H9 (cell line): ENCODE measurements around the gene TACR2. TPM values are rescaled to one million over a fixed set of nuclear protein-coding genes. Genes with fewer than 3 reads are reported as not detected.

ENCODE experiments used
- DNase-seq: peaks from one replicate; pipeline ENCODE4 v3.0.0-alpha.2; 2017
- H2AFZ ChIP-seq: one replicate; pipeline ENCODE4 v1.6.1; 2013; ENCODE audit warnings: mild to moderate bottlenecking, low read length, control low read depth, moderate library complexity
- H2AK5ac ChIP-seq: 2 replicates; pipeline ENCODE4 v1.6.1; 2013; ENCODE audit warnings: low read length, control low read depth, mixed read lengths; ENCODE audit not compliant: insufficient read length
- H2BK120ac ChIP-seq: one replicate; pipeline ENCODE4 v1.6.1; 2013; ENCODE audit warnings: low read depth, mild to moderate bottlenecking, low read length, control low read depth, inconsistent platforms; ENCODE audit not compliant: poor library complexity, severe bottlenecking
- H2BK12ac ChIP-seq: 2 replicates; pipeline ENCODE4 v1.6.1; 2013; ENCODE audit warnings: low read length, control low read depth, mixed read lengths, low read depth; ENCODE audit not compliant: insufficient read length
- H2BK15ac ChIP-seq: 2 replicates; pipeline ENCODE4 v1.6.1; 2013; ENCODE audit warnings: low read depth, low read length, control low read depth
- H2BK20ac ChIP-seq: one replicate; pipeline ENCODE4 v1.6.1; 2013; ENCODE audit warnings: low read depth, mild to moderate bottlenecking, low read length, control low read depth, inconsistent platforms; ENCODE audit not compliant: poor library complexity, severe bottlenecking
- H2BK5ac ChIP-seq: 2 replicates; pipeline ENCODE4 v1.6.1; 2013; ENCODE audit warnings: low read length, control low read depth, mixed read lengths; ENCODE audit not compliant: insufficient read length
- H3K14ac ChIP-seq: 2 replicates; pipeline ENCODE4 v1.6.1; 2013; ENCODE audit warnings: low read length, control low read depth; ENCODE audit not compliant: insufficient read depth
- H3K18ac ChIP-seq: 2 replicates; pipeline ENCODE4 v1.6.1; 2013; ENCODE audit warnings: low read depth, mild to moderate bottlenecking, mixed read lengths, low read length, control low read depth; ENCODE audit not compliant: insufficient read length
- H3K23ac ChIP-seq: 2 replicates; pipeline ENCODE4 v1.6.1; 2013; ENCODE audit warnings: low read length, control low read depth, mixed read lengths, low read depth; ENCODE audit not compliant: insufficient read length
- H3K23me2 ChIP-seq: 2 replicates; pipeline ENCODE4 v1.6.1; 2013; ENCODE audit warnings: low read depth, mild to moderate bottlenecking, mixed read lengths, low read length, control low read depth; ENCODE audit not compliant: insufficient read length, poor library complexity, severe bottlenecking
- H3K27ac ChIP-seq: 2 replicates; pipeline ENCODE4 v1.5.1; 2013; ENCODE audit warnings: low read length, control low read depth, mixed read lengths, low read depth; ENCODE audit not compliant: insufficient read length
- H3K27me3 ChIP-seq: 2 replicates; pipeline ENCODE4 v1.6.1; 2013; ENCODE audit warnings: low read length, control low read depth, inconsistent platforms; ENCODE audit not compliant: insufficient read depth
- H3K4ac ChIP-seq: 2 replicates; pipeline ENCODE4 v1.6.1; 2013; ENCODE audit warnings: low read depth, mild to moderate bottlenecking, control low read depth, inconsistent platforms, low read length, moderate library complexity
- H3K4me1 ChIP-seq: 2 replicates; pipeline ENCODE4 v1.6.1; 2013; ENCODE audit warnings: low read length, control low read depth, inconsistent platforms; ENCODE audit not compliant: insufficient read depth
- H3K4me2 ChIP-seq: 2 replicates; pipeline ENCODE4 v1.6.1; 2013; ENCODE audit warnings: low read length, control low read depth, mixed read lengths; ENCODE audit not compliant: insufficient read length, insufficient read depth
- H3K56ac ChIP-seq: 2 replicates; pipeline ENCODE4 v1.6.1; 2013; ENCODE audit warnings: low read depth, mild to moderate bottlenecking, mixed read lengths, low read length, control low read depth; ENCODE audit not compliant: insufficient read length
- H3K79me1 ChIP-seq: 2 replicates; pipeline ENCODE4 v1.6.1; 2013; ENCODE audit warnings: low read depth, mild to moderate bottlenecking, moderate library complexity, low read length, control low read depth, inconsistent platforms; ENCODE audit not compliant: insufficient read depth, poor library complexity, severe bottlenecking
- H3K79me2 ChIP-seq: 2 replicates; pipeline ENCODE4 v1.6.1; 2013; ENCODE audit warnings: low read length, control low read depth, inconsistent platforms; ENCODE audit not compliant: insufficient read depth
- H3K9ac ChIP-seq: 2 replicates; pipeline ENCODE4 v1.6.1; 2013; ENCODE audit warnings: low read length, control low read depth, mixed read lengths; ENCODE audit not compliant: insufficient read length; ENCODE audit errors: extremely low read depth
- H3K9me3 ChIP-seq: one replicate; pipeline ENCODE4 v1.6.1; 2013; ENCODE audit warnings: low read depth, low read length, inconsistent platforms; ENCODE audit not compliant: control insufficient read depth
- H3T11ph ChIP-seq: one replicate; pipeline ENCODE4 v1.6.1; 2013; ENCODE audit warnings: mild to moderate bottlenecking, low read length, control low read depth, inconsistent platforms
- H4K20me1 ChIP-seq: one replicate; pipeline ENCODE4 v1.6.1; 2013; ENCODE audit not compliant: control insufficient read depth, insufficient read length, insufficient read depth
- H4K5ac ChIP-seq: 2 replicates; pipeline ENCODE4 v1.6.1; 2013; ENCODE audit warnings: low read depth, mild to moderate bottlenecking, mixed read lengths, low read length, control low read depth; ENCODE audit not compliant: insufficient read length
- H4K8ac ChIP-seq: replicated peaks from 2 replicates; pipeline ENCODE4 v1.6.1; 2013; ENCODE audit warnings: low read length, control low read depth, mixed read lengths, low read depth; ENCODE audit not compliant: insufficient read length
- H4K91ac ChIP-seq: 2 replicates; pipeline ENCODE4 v1.6.1; 2013; ENCODE audit warnings: low read depth, mild to moderate bottlenecking, moderate library complexity, mixed read lengths, low read length, control low read depth; ENCODE audit not compliant: insufficient read length
- H3K27ac Mint-ChIP-seq, 3 experiments: 2 replicates in 2 of 3; 3 replicates in 1 of 3; pipeline ENCODE4 v1.8.0; 2020 to 2021; ENCODE audit warnings: mixed read lengths in 3 of 3, mild to moderate bottlenecking in 1 of 3, moderate library complexity in 1 of 3
- H3K27me3 Mint-ChIP-seq: 2 replicates; pipeline ENCODE4 v1.8.0; 2021; ENCODE audit warnings: low read depth, mild to moderate bottlenecking, moderate library complexity, mixed read lengths
- H3K36me3 Mint-ChIP-seq, 3 experiments: 2 replicates in 2 of 3; 3 replicates in 1 of 3; pipeline ENCODE4 v1.8.0; 2020 to 2021; ENCODE audit warnings: low read depth in 3 of 3, mixed read lengths in 3 of 3; ENCODE audit not compliant: insufficient read depth in 1 of 3
- H3K4me1 Mint-ChIP-seq, 2 experiments: 2 replicates each; pipeline ENCODE4 v1.8.0; 2020; ENCODE audit warnings: mixed read lengths in 2 of 2
- H3K4me3 Mint-ChIP-seq, 2 experiments: 2 replicates in 1 of 2; 3 replicates in 1 of 2; pipeline ENCODE4 v1.8.0; 2020 to 2021; ENCODE audit warnings: mild to moderate bottlenecking in 2 of 2, mixed read lengths in 2 of 2, moderate library complexity in 1 of 2
- H3K9me3 Mint-ChIP-seq, 2 experiments: 2 replicates in 1 of 2; 3 replicates in 1 of 2; pipeline ENCODE4 v1.8.0; 2020; ENCODE audit warnings: mild to moderate bottlenecking in 2 of 2, mixed read lengths in 2 of 2, moderate library complexity in 1 of 2
- CTCF ChIP-seq: fragments of 200-600 bp; sonication (generic); conservative IDR thresholded peaks from 3 replicates; pipeline ENCODE4 v1.8.0; 2021; ENCODE audit warnings: antibody characterized with exemption, mild to moderate bottlenecking
- WGBS: extraction: QIAGEN DNeasy Blood & Tissue Kit; methylation state at CpG from one replicate; pipeline ENCODE4 v1.1.7; 2013; ENCODE audit warnings: missing lambda C conversion rate, low lambda C conversion rate, mixed read lengths; ENCODE audit not compliant: insufficient read length; ENCODE audit errors: extremely low coverage; 5-methylcytosine and 5-hydroxymethylcytosine counted together
- total RNA-seq: library from RNA; stranded (reverse); gene quantifications from 2 replicates; pipeline ENCODE4 v1.2.1, GENCODE V29; 2021

TACR2 gene
- total RNA-seq, 1 experiment from 2014 or later = not detected

GRCh38 chr10:69404786-69405185 lies 11.9 kb downstream of the TACR2 start:
- H4K5ac ChIP-seq = no peak overlapping the region
- Mint-ChIP-seq H3K4me1 (peaks cover 26 to 34% of the 10 kb centered on the region in 2 experiments), H3K4me3 (no peak overlapping the region), H3K36me3 (peaks cover 15 to 29% (median 28%) of the 10 kb centered on the region in 3 experiments), H3K27me3 (peaks cover 9% of the 10 kb centered on the region), H3K27ac (no peak overlapping the region; a peak in 1 of 7 replicates), H3K9me3 (no peaks in the 10 kb centered on the region)
- no peaks in the 10 kb centered on the region for H3K79me2 ChIP-seq
- H2BK120ac ChIP-seq = no peak overlapping the region
- H3K18ac ChIP-seq = peak overlapping the region; percentile 30
- H3K27me3 ChIP-seq = no peaks in the 10 kb centered on the region
- no peak overlapping the region for H2AFZ ChIP-seq
- no peak for DNase-seq
- H3K56ac ChIP-seq = no peak overlapping the region
- H3K9me3 ChIP-seq = no peaks in the 10 kb centered on the region
- H3K27ac ChIP-seq = no peak overlapping the region
- H2BK12ac ChIP-seq = no peak overlapping the region
- H3K4me1 ChIP-seq = no peaks in the 10 kb centered on the region; the same call in 1 of the 2 replicates
- no peak overlapping the region for H3K4ac ChIP-seq
- H3K14ac ChIP-seq = no peak overlapping the region; the same call in 1 of the 2 replicates
- H4K20me1 ChIP-seq = no peaks in the 10 kb centered on the region
- no peak overlapping the region for H2BK5ac ChIP-seq
- no peak overlapping the region for H3T11ph ChIP-seq
- H3K23ac ChIP-seq = no peak overlapping the region
- H2BK15ac ChIP-seq = no peak overlapping the region
- H4K8ac ChIP-seq = no peak overlapping the region
- H2BK20ac ChIP-seq = no peak overlapping the region
- H3K4me2 ChIP-seq = no peak overlapping the region
- H4K91ac ChIP-seq = no peak overlapping the region
- WGBS = no CpG with 5 or more reads among the region's 10 CpGs
- no peaks in the 10 kb centered on the region for H3K79me1 ChIP-seq
- H3K9ac ChIP-seq = no peak overlapping the region
- H2AK5ac ChIP-seq = no peak overlapping the region
- H3K23me2 ChIP-seq = no peaks in the 10 kb centered on the region
- TF ChIP-seq CTCF = no peak
